GM06990 (cell line): ENCODE results near the gene KCNQ5.

ENCODE experiments used
- DNase-seq: peaks from one replicate; pipeline ENCODE4 v3.0.0-alpha.2; 2011; ENCODE audit not compliant: insufficient read length; ENCODE audit errors: extremely low read depth
- H3K27me3 ChIP-seq: replicated peaks from 2 replicates; pipeline ENCODE4 v1.6.0; 2011; ENCODE audit warnings: low read length; ENCODE audit not compliant: control insufficient read depth, insufficient read depth
- H3K36me3 ChIP-seq: 2 replicates; pipeline ENCODE4 v1.5.1; 2011; ENCODE audit warnings: low read length; ENCODE audit not compliant: control insufficient read depth, insufficient read depth
- H3K4me3 ChIP-seq: replicated peaks from 2 replicates; pipeline ENCODE4 v1.5.1; 2011; ENCODE audit warnings: low read depth, mild to moderate bottlenecking, control low read depth, low read length
- TF ChIP-seq, protein P1 (sequence below): IDR thresholded peaks from 2 replicates; pipeline ENCODE4 v1.5.1; 2011; ENCODE audit warnings: low read length, control low read depth, mild to moderate bottlenecking, inconsistent platforms; ENCODE audit not compliant: insufficient read depth, poor library complexity, severe bottlenecking

Gene KCNQ5

DNA sequence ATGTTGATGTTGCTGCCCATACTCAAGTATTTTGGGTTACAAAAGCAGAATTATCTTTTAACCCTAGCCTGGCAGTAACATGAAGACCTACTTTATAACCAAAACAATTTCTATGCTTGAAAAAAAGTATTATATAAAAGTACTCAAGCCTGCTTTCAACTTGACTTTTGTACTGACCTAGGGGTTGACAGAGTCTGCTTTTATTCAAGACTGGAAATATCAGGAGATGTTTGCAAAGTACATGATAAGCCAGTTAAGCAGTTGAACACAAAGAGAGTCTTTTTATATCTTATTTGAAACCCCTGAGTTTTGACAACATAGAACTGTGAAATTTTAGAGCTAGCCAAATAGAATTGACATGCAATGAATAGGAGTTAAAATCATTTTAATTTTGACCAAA lies 159.8 kb downstream of the KCNQ5 start:
- TF ChIP-seq, protein P1, sequence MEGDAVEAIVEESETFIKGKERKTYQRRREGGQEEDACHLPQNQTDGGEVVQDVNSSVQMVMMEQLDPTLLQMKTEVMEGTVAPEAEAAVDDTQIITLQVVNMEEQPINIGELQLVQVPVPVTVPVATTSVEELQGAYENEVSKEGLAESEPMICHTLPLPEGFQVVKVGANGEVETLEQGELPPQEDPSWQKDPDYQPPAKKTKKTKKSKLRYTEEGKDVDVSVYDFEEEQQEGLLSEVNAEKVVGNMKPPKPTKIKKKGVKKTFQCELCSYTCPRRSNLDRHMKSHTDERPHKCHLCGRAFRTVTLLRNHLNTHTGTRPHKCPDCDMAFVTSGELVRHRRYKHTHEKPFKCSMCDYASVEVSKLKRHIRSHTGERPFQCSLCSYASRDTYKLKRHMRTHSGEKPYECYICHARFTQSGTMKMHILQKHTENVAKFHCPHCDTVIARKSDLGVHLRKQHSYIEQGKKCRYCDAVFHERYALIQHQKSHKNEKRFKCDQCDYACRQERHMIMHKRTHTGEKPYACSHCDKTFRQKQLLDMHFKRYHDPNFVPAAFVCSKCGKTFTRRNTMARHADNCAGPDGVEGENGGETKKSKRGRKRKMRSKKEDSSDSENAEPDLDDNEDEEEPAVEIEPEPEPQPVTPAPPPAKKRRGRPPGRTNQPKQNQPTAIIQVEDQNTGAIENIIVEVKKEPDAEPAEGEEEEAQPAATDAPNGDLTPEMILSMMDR: no peak

DNA sequence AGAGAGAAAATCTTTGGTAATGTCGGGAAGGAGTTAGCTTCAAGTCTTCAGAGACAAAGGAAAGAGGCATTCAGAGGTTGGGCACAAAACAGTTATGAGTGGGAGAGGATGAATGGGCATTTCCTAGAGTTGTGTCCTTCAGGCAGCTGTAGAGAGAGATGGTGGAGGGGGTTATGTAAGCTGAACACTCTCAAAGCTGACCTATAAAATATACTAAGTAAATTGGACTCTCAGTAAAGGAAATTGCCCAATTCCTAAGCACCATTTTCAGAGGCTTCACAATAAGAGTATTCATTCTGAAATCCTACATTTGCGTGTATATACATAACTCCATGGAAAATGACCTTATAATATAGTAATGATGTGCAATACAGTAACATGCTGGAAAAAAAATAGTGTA lies 161.2 kb downstream of the KCNQ5 start:
- H3K36me3 ChIP-seq: no peaks in the 10 kb centered on the region
- no peak overlapping the region for H3K4me3 ChIP-seq
- H3K27me3 ChIP-seq: no peaks in the 10 kb centered on the region
- no peak for DNase-seq
- TF ChIP-seq, protein P1: no peak

More for the DNA sequence above, 159.8 kb downstream of the KCNQ5 start:
- H3K27me3 ChIP-seq: no peaks in the 10 kb centered on the region
- no peak overlapping the region for H3K4me3 ChIP-seq
- no peak for DNase-seq
- H3K36me3 ChIP-seq: no peaks in the 10 kb centered on the region

GRCh38 chr6:72783666-72784065 lies 161.8 kb downstream of the KCNQ5 start:
- Histone ChIP-seq H3K27me3 (no peaks in the 10 kb centered on the region), H3K36me3 (no peaks in the 10 kb centered on the region), H3K4me3 (no peak overlapping the region)
- TF ChIP-seq, protein P1: no peak
- no peak for DNase-seq

DNA sequence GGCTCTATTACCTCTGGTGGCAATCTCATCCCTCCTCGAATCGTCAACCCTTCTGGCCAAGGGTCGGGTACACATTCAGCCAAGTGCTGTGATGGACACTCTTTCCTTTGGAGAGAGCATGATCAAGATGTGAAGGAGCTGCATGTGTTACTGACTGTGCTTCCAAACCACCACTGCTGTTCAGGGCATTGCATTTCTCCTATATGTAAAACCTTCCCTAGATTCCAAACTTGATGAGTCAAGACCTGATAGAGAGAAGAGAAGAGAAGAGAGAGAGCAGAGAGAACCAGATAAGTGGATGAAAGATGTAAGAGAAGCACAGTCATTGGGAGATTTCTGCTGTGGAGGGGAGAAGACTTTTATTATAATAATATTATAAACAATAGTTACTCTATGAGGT lies 162.2 kb downstream of the KCNQ5 start:
- Histone ChIP-seq H3K4me3 (no peak overlapping the region), H3K27me3 (no peaks in the 10 kb centered on the region), H3K36me3 (no peaks in the 10 kb centered on the region)
- DNase-seq: no peak
- TF ChIP-seq, protein P1: no peak

DNA sequence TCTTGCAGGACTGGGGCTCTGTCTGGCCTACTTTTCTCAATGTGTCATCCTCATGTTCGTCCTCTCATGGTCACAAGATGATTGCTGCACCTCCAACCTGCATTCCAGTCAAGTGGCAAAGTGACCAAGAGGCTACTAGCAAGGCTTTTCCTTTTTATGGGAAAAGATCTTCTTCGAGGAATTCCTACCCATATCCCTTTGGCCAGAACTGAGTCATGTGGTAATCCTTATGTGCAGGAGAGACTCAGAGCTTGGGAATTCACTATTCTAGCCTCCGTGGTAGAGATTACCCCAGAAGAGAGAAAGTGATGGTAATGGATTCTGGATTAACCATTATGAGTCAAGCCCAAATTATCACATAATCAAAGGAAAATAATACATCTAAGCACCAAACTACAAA lies 162.7 kb downstream of the KCNQ5 start:
- TF ChIP-seq, protein P1: no peak
- no peaks in the 10 kb centered on the region for H3K27me3 ChIP-seq
- DNase-seq: no peak
- no peak overlapping the region for H3K4me3 ChIP-seq
- no peaks in the 10 kb centered on the region for H3K36me3 ChIP-seq

DNA sequence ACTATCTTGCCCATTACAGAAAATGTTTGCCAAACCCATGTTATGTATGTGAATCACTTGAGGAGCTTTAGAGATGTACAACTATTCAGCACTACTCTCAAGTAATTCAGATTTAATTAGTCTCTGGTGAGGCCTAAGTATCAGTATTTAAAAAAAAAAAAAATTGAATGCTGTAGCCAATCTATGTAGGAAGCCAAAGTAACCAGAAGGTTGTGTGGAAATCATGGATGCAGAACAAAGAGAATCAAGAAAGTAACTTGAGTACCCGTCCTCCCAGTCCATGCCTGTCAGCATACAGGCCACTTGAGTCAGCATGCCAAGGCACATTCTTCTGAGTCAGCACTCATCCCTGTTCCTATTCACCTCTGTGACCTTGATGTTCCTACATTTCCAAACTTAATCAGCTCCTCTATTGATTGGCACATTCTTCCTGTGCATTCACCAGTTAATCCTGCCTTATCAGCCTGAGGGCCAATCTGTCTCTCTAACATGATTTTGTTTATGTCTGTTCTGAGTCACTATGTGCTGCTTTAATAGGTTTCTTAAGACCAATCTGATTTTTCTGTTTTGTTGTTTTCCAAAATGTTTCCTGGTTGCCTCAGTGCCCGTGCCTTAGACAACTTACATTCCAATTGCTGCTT lies 165.6 kb downstream of the KCNQ5 start:
- Histone ChIP-seq H3K27me3 (no peaks in the 10 kb centered on the region), H3K4me3 (no peak overlapping the region), H3K36me3 (no peaks in the 10 kb centered on the region)
- no peak for DNase-seq
- TF ChIP-seq, protein P1: no peak
